Limb (tissue), 2 donors: ENCODE results near the gene NCK1.
A peak's percentile ranks its signal among the peaks of the same experiment; 100 is the strongest.
"Not testable (repeated sequence)": the region's sequence is repeated elsewhere in the genome, so short reads cannot be mapped to it uniquely, and the experiment has no call there.

Experiments
- DNase-seq, 2 donors: peaks; one replicate each; pipeline ENCODE4 v3.0.0-alpha.2; 2016; ENCODE audit errors: extremely low spot score in 2 of 2

The NCK1 gene

GRCh38 chr3:136982520-136983138 is 120.6 kb downstream of the NCK1 start:
- DNase-seq: no peak

- no peak for DNase-seq
These were observed 122.8 kb downstream of the NCK1 start for GRCh38 chr3:136984837-136985236.

GRCh38 chr3:136987398-136987980 is 125.5 kb downstream of the NCK1 start:
- not testable (repeated sequence) for DNase-seq

GRCh38 chr3:136988651-136989050 is 126.6 kb downstream of the NCK1 start:
- DNase-seq: no peak

GRCh38 chr3:136989781-136990524 is 127.9 kb downstream of the NCK1 start:
- no peak for DNase-seq

- DNase-seq: no peak
These were observed 128.8 kb downstream of the NCK1 start for GRCh38 chr3:136990826-136991225.

- no peak for DNase-seq
These were observed 130.1 kb downstream of the NCK1 start for GRCh38 chr3:136992115-136992514.

- DNase-seq: peak; percentile 23 to 42
These were observed 132.9 kb downstream of the NCK1 start for GRCh38 chr3:136994772-136995516.

- no peak for DNase-seq
These were observed 133.6 kb downstream of the NCK1 start for GRCh38 chr3:136995652-136996051.
